ENCODE data around the gene DGKZ. TPM values are rescaled to one million over a fixed set of nuclear protein-coding genes. Genes with fewer than 3 reads are reported as not detected.
A peak's percentile ranks its signal among the peaks of the same experiment; 100 is the strongest.

Gene DGKZ
- polyA plus RNA-seq, 6 donors from 2014 or later = 2.5 to 13.7 (median 7.9) TPM

GRCh38 chr11:46417711-46418110 is 70.4 kb downstream of the DGKZ start:
- no peak overlapping the region for H3K4me3 Mint-ChIP-seq
- H3K27ac Mint-ChIP-seq = no peak overlapping the region
- no peaks in the 10 kb centered on the region for H3K9me3 Mint-ChIP-seq
- no peaks in the 10 kb centered on the region for H3K27me3 Mint-ChIP-seq
- no peaks in the 10 kb centered on the region for H3K4me1 Mint-ChIP-seq
- DNase-seq = no peak
- no peak for ATAC-seq (ENCODE audit: low read depth in 2 of 2)
- peaks cover 41 to 48% of the 10 kb centered on the region in 2 donors for H3K36me3 Mint-ChIP-seq

- Mint-ChIP-seq H3K27ac (no peak overlapping the region), H3K36me3 (peaks cover 45 to 52% of the 10 kb centered on the region in 2 donors)
Measured at GRCh38 chr11:46418751-46419150, 71.5 kb downstream of the DGKZ start.

GRCh38 chr11:46420513-46420912 is 73.2 kb downstream of the DGKZ start:
- Mint-ChIP-seq H3K36me3 (peaks cover 38 to 45% of the 10 kb centered on the region in 2 donors), H3K27ac (no peak overlapping the region), H3K4me1 (no peaks in the 10 kb centered on the region), H3K4me3 (no peak overlapping the region), H3K27me3 (no peaks in the 10 kb centered on the region), H3K9me3 (no peaks in the 10 kb centered on the region)
- DNase-seq (no peak), ATAC-seq (ENCODE audit: low read depth in 2 of 2) (no peak)

More at GRCh38 chr11:46418751-46419150, 71.5 kb downstream of the DGKZ start:
- H3K9me3 Mint-ChIP-seq = no peaks in the 10 kb centered on the region
- no peaks in the 10 kb centered on the region for H3K4me1 Mint-ChIP-seq
- H3K4me3 Mint-ChIP-seq = no peak overlapping the region
- ATAC-seq (ENCODE audit: low read depth in 2 of 2) = no peak
- H3K27me3 Mint-ChIP-seq = no peaks in the 10 kb centered on the region
- DNase-seq = no peak

GRCh38 chr11:46421257-46421880 is 74.1 kb downstream of the DGKZ start:
- H3K36me3 Mint-ChIP-seq = peaks cover 31 to 39% of the 10 kb centered on the region in 2 donors
- no peaks in the 10 kb centered on the region for H3K27me3 Mint-ChIP-seq
- no peak overlapping the region for H3K27ac Mint-ChIP-seq

GRCh38 chr11:46422588-46422987 is 75.3 kb downstream of the DGKZ start:
- H3K36me3 Mint-ChIP-seq = peaks cover 33 to 42% of the 10 kb centered on the region in 2 donors
- H3K9me3 Mint-ChIP-seq = no peaks in the 10 kb centered on the region
- no peak overlapping the region for H3K27ac Mint-ChIP-seq
- H3K4me1 Mint-ChIP-seq = no peaks in the 10 kb centered on the region
- no peak overlapping the region for H3K4me3 Mint-ChIP-seq
- no peaks in the 10 kb centered on the region for H3K27me3 Mint-ChIP-seq
- DNase-seq (no peak), ATAC-seq (ENCODE audit: low read depth in 2 of 2) (no peak)

More at GRCh38 chr11:46421257-46421880, 74.1 kb downstream of the DGKZ start:
- no peaks in the 10 kb centered on the region for H3K9me3 Mint-ChIP-seq
- DNase-seq (no peak), ATAC-seq (ENCODE audit: low read depth in 2 of 2) (no peak)
- H3K4me3 Mint-ChIP-seq = no peak overlapping the region
- H3K4me1 Mint-ChIP-seq = no peaks in the 10 kb centered on the region

GRCh38 chr11:46426233-46426991 is 79.1 kb downstream of the DGKZ start:
- no peak overlapping the region for H3K4me3 Mint-ChIP-seq
- DNase-seq (no peak), ATAC-seq (ENCODE audit: low read depth in 2 of 2) (no peak)
- H3K27ac Mint-ChIP-seq = no peak overlapping the region
- no peaks in the 10 kb centered on the region for H3K9me3 Mint-ChIP-seq
- H3K36me3 Mint-ChIP-seq = peaks cover 36 to 49% of the 10 kb centered on the region in 2 donors
- no peaks in the 10 kb centered on the region for H3K4me1 Mint-ChIP-seq
- no peaks in the 10 kb centered on the region for H3K27me3 Mint-ChIP-seq

GRCh38 chr11:46427364-46427763 is 80.1 kb downstream of the DGKZ start:
- H3K36me3 Mint-ChIP-seq = peaks cover 32 to 51% of the 10 kb centered on the region in 2 donors
- DNase-seq (no peak), ATAC-seq (ENCODE audit: low read depth in 2 of 2) (no peak)
- no peaks in the 10 kb centered on the region for H3K4me1 Mint-ChIP-seq
- H3K4me3 Mint-ChIP-seq = no peak overlapping the region
- H3K27ac Mint-ChIP-seq = no peak overlapping the region
- no peaks in the 10 kb centered on the region for H3K27me3 Mint-ChIP-seq
- H3K9me3 Mint-ChIP-seq = no peaks in the 10 kb centered on the region

- no peak for ATAC-seq (ENCODE audit: low read depth in 2 of 2)
- Mint-ChIP-seq H3K27me3 (no peaks in the 10 kb centered on the region), H3K36me3 (peaks cover 30 to 58% of the 10 kb centered on the region in 2 donors), H3K9me3 (no peaks in the 10 kb centered on the region), H3K27ac (peak overlapping the region in 1 of 6 donors; percentile 51), H3K4me3 (no peak overlapping the region), H3K4me1 (no peaks in the 10 kb centered on the region)
- DNase-seq = no peak
Measured at GRCh38 chr11:46429717-46430116, 82.5 kb downstream of the DGKZ start.

Other genes with a start within 250 kb of the DGKZ start
- gene PHF21A, start 226.0 kb upstream of the DGKZ start, polyA plus RNA-seq (ENCODE audit: low read depth in 6 of 6) = 10 to 100 TPM in 5 of 6 donors, under 1 TPM in 1; 0.28 to 19.0 (median 12.3) TPM
- gene CREB3L1, start 69.8 kb upstream of the DGKZ start, polyA plus RNA-seq (ENCODE audit: low read depth in 6 of 6) = not detected
- 1 to 10 TPM in 3 of 6 donors, under 1 TPM in 2, not detected in 1; 0.52 to 1.8 (median 1.5) TPM for gene MDK, start 34.2 kb downstream of the DGKZ start, polyA plus RNA-seq (ENCODE audit: low read depth in 6 of 6)
- gene CHRM4, start 44.3 kb downstream of the DGKZ start, polyA plus RNA-seq (ENCODE audit: low read depth in 6 of 6) = under 1 TPM in 5 of 6 donors, not detected in 1; 0.27 to 0.94 (median 0.34) TPM
- 10 to 100 TPM in 1 of 6 donors, 1 to 10 TPM in 5; 6.6 to 11.3 (median 7.8) TPM for gene AMBRA1, start 246.6 kb downstream of the DGKZ start, polyA plus RNA-seq (ENCODE audit: low read depth in 6 of 6)

Measured in naive B cell (primary cell).